NCI-H69 (cell line): ENCODE data around the gene USH2A.
A peak's percentile ranks its signal among the peaks of the same experiment; 100 is the strongest.

Experiments used
- DNase-seq: peaks from one replicate; lab custom pipeline; 2025; lab: John Stamatoyannopoulos, UW

USH2A gene

GRCh38 chr1:215963621-215964020 is 459.6 kb downstream of the USH2A start:
- DNase-seq, result no peak

- DNase-seq, result no peak
Observed at GRCh38 chr1:215963040-215963439, 460.2 kb downstream of the USH2A start.

- peak; percentile 22 for DNase-seq
Observed at GRCh38 chr1:215958841-215959240, 464.4 kb downstream of the USH2A start.

- DNase-seq, result peak; percentile 10
Observed at GRCh38 chr1:215957663-215958062, 465.6 kb downstream of the USH2A start.

- DNase-seq, result no peak
Observed at GRCh38 chr1:215932558-215932957, 490.7 kb downstream of the USH2A start.

- no peak for DNase-seq
Observed at GRCh38 chr1:215926670-215927069, 496.6 kb downstream of the USH2A start.

- peak; percentile 68 for DNase-seq
Observed at GRCh38 chr1:215923129-215923824, 500.0 kb downstream of the USH2A start.

GRCh38 chr1:215911406-215911968 is 511.8 kb downstream of the USH2A start:
- DNase-seq, result peak; percentile 63

- DNase-seq, result no peak
Observed at GRCh38 chr1:215905493-215906115, 517.6 kb downstream of the USH2A start.

GRCh38 chr1:215900684-215901083 is 522.6 kb downstream of the USH2A start:
- peak; percentile 70 for DNase-seq

GRCh38 chr1:215899901-215900300 is 523.3 kb downstream of the USH2A start:
- peak; percentile 15 for DNase-seq

GRCh38 chr1:215895893-215896292 is 527.4 kb downstream of the USH2A start:
- no peak for DNase-seq

GRCh38 chr1:215895276-215895675 is 528.0 kb downstream of the USH2A start:
- DNase-seq, result no peak

- no peak for DNase-seq
Observed at GRCh38 chr1:215894617-215895016, 528.6 kb downstream of the USH2A start.

GRCh38 chr1:215891266-215892057 is 531.8 kb downstream of the USH2A start:
- DNase-seq, result peak; percentile 87

- no peak for DNase-seq
Observed at GRCh38 chr1:215890438-215890837, 532.8 kb downstream of the USH2A start.

GRCh38 chr1:215889871-215890270 is 533.4 kb downstream of the USH2A start:
- no peak for DNase-seq

GRCh38 chr1:215888159-215888558 is 535.1 kb downstream of the USH2A start:
- peak; percentile 80 for DNase-seq

- peak; percentile 96 for DNase-seq
Observed at GRCh38 chr1:215887627-215888026, 535.6 kb downstream of the USH2A start.

- DNase-seq, result no peak
Observed at GRCh38 chr1:215883004-215883403, 540.2 kb downstream of the USH2A start.

GRCh38 chr1:215878843-215879242 is 544.4 kb downstream of the USH2A start:
- peak; percentile 24 for DNase-seq

GRCh38 chr1:215878128-215878527 is 545.1 kb downstream of the USH2A start:
- no peak for DNase-seq
